SJSA1 (cell line): ENCODE data around the gene EIF5B. TPM values are rescaled to one million over a fixed set of nuclear protein-coding genes. Genes with fewer than 3 reads are reported as not detected.
"Not testable (repeated sequence)": the region's sequence is repeated elsewhere in the genome, so short reads cannot be mapped to it uniquely, and the experiment has no call there.

Source experiments
- DNase-seq, 2 experiments: peaks; one replicate each; pipeline ENCODE4 v3.0.0-alpha.2; 2015 to 2020; ENCODE audit warnings: low spot score in 2 of 2, low read depth in 1 of 2
- H3K27ac ChIP-seq: fragments of 250-450 bp; sonication (Bioruptor Pico); 2 replicates; pipeline ENCODE4 v1.5.1; 2020; ENCODE audit warnings: mild to moderate bottlenecking, moderate library complexity
- H3K27me3 ChIP-seq: fragments of 250-450 bp; sonication (Bioruptor Pico); replicated peaks from 2 replicates; pipeline ENCODE4 v1.5.1; 2020; ENCODE audit warnings: mild to moderate bottlenecking, moderate library complexity
- H3K36me3 ChIP-seq: fragments of 250-450 bp; sonication (Bioruptor Pico); 2 replicates; pipeline ENCODE4 v1.5.1; 2020; ENCODE audit warnings: mild to moderate bottlenecking
- H3K4me1 ChIP-seq: fragments of 250-450 bp; sonication (Bioruptor Pico); replicated peaks from 2 replicates; pipeline ENCODE4 v1.6.1; 2021; ENCODE audit warnings: mild to moderate bottlenecking
- H3K4me3 ChIP-seq: fragments of 250-450 bp; sonication (Bioruptor Pico); 2 replicates; pipeline ENCODE4 v1.5.1; 2020; ENCODE audit warnings: mild to moderate bottlenecking
- H3K9me3 ChIP-seq: fragments of 250-450 bp; sonication (Bioruptor Pico); replicated peaks from 2 replicates; pipeline ENCODE4 v1.5.1; 2020; ENCODE audit warnings: mild to moderate bottlenecking
- total RNA-seq: library from RNA; depleted of rRNA; stranded (reverse); fragments of >200 nt; shearing (Covaris generic); gene quantifications from 2 replicates; pipeline ENCODE4 v1.2.3, GENCODE V29; 2014

Gene EIF5B
- total RNA-seq, 1 experiment from 2014 or later: 15.2 TPM

DNA sequence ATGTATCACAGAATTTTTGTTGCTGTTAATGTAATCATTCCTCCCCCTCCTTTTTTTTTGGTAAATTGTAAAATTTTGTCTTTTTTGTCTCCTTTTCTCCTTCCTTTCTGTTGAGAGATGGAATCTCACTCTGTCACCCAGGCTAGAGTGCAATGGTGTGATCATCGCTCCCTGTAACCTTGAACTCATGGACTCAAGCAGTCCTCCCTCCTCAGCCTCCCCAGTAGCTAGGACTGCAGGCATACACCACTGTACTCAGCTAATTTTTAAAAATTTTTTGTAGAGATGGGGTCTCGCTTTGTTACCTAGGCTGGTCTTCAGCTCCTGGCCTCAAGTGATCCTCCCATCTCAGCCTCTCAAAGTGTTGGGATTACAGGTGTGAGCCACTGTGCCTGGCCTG lies 5.3 kb downstream of the EIF5B start:
- 0 out of 2 replicates have a peak, but pooled peaks cover 4% of the 10 kb centered on the region for H3K36me3 ChIP-seq
- H3K27me3 ChIP-seq: no peaks in the 10 kb centered on the region
- no peak overlapping the region for H3K4me3 ChIP-seq
- H3K4me1 ChIP-seq: peaks cover 6% of the 10 kb centered on the region; the same call in 1 of the 2 replicates
- no peak for DNase-seq
- H3K9me3 ChIP-seq: no peaks in the 10 kb centered on the region
- H3K27ac ChIP-seq: no peak overlapping the region

DNA sequence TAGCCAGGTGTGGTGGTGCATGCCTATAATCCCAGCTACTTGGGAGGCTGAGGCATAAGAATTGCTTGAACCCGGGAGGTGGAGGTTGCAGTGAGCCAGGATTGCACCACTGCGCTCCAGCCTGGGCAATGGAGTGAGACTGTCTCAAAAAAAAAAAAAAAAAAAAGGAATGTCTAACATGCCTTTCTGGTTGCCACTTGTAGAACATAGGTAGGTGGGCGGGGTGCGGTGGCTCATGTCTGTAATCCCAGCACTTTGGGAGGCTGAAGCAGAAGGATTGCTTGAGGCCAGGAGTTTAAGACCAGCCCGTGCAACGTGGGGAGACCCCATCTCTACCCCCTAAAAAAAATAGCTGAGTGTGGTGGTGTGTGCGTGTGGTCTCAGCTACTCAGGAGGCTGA lies 8.3 kb downstream of the EIF5B start:
- H3K4me1 ChIP-seq, H3K4me3 ChIP-seq, H3K27me3 ChIP-seq, H3K36me3 ChIP-seq, H3K9me3 ChIP-seq, DNase-seq, H3K27ac ChIP-seq: not testable (repeated sequence)

DNA sequence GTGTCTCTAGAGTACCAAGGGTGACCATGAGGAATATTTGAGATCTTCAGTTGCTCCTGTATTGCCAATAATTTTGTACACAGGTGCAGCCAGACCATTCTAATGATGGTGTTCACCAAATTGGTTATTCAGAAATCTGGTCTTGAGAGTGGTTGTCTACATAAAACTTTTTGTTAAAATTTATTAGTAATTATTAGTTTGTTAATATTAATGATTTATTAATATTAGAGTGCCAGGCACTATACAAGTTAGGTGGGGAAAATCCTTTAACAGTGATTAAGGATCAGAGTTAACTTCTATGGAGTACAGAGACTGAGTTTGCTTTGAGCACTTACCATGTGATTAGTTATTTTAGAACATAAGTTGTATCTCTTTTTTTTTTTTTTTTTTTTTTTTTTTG lies 9.0 kb downstream of the EIF5B start:
- no peak overlapping the region for H3K4me3 ChIP-seq
- no peaks in the 10 kb centered on the region for H3K27me3 ChIP-seq
- no peaks in the 10 kb centered on the region for H3K9me3 ChIP-seq
- peaks cover 7% of the 10 kb centered on the region; the same call in 1 of the 2 replicates for H3K36me3 ChIP-seq
- H3K27ac ChIP-seq: no peak overlapping the region
- H3K4me1 ChIP-seq: no peaks in the 10 kb centered on the region
- no peak for DNase-seq

DNA sequence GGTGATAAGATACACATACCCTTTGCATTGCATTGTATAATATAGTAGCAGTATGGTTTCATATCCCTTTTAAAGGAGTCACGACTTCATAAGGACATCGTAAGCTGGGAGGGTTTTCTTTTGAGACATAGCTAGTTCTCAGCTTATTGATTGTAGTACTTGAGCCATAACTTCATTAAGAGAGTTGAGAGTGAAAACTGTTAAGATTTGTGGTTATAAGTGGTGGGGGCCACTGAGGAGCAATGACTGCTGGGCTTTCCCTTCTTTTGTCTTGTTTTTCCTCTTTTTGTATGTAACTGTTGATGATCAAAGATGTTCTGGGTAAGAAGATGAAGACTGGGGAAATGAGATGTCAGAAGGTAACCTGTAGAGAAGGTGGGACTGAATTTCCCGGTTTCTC lies 11.0 kb downstream of the EIF5B start:
- DNase-seq: no peak
- Histone ChIP-seq H3K4me1 (no peaks in the 10 kb centered on the region), H3K4me3 (no peak overlapping the region), H3K27me3 (no peaks in the 10 kb centered on the region), H3K9me3 (no peaks in the 10 kb centered on the region), H3K27ac (no peak overlapping the region), H3K36me3 (peaks cover 5% of the 10 kb centered on the region; the same call in 1 of the 2 replicates)

DNA sequence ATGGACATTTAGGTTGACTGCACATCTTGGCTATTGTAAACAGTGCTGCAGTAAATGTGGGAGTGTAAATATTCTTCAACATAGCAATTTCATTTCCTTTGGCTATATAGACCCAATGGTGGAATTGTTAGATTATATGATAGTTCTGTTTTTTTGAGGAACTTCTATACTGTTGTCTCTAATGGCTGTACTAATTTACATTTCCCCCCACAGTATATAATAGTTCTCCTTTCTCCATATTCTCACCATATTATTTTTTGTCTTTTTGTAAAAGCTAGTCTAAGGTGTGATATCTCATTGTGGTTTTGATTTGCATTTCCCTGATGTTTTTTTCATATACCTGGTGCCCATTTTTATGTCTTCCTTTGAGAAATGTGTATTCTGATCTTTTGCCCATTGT lies 13.0 kb downstream of the EIF5B start:
- H3K36me3 ChIP-seq: peaks cover 5% of the 10 kb centered on the region; the same call in 1 of the 2 replicates
- no peaks in the 10 kb centered on the region for H3K27me3 ChIP-seq
- H3K9me3 ChIP-seq: no peaks in the 10 kb centered on the region
- no peaks in the 10 kb centered on the region for H3K4me1 ChIP-seq
- no peak overlapping the region for H3K4me3 ChIP-seq
- no peak overlapping the region for H3K27ac ChIP-seq
- no peak for DNase-seq

DNA sequence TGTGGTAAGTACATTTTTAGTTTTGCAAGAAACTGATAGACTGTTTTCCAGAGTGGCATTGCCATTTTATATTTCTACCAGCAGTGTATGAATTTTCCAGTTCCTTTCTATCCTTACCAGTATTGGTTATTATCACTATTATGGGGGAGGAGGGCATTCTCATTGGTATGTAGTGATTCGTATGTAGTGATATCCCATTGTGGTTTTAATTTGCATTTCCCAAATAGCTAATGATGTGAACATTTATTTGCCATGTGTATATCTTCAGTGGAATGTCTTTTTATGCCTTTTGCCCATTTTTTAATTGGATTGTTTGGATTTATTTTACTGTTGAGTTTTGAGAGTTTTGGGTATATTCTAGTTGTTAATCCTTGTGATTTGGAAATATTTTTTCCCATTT lies 16.9 kb downstream of the EIF5B start:
- Histone ChIP-seq H3K27ac (no peak overlapping the region), H3K36me3 (no peaks in the 10 kb centered on the region; the same call in 1 of the 2 replicates)
- no peak for DNase-seq

DNA sequence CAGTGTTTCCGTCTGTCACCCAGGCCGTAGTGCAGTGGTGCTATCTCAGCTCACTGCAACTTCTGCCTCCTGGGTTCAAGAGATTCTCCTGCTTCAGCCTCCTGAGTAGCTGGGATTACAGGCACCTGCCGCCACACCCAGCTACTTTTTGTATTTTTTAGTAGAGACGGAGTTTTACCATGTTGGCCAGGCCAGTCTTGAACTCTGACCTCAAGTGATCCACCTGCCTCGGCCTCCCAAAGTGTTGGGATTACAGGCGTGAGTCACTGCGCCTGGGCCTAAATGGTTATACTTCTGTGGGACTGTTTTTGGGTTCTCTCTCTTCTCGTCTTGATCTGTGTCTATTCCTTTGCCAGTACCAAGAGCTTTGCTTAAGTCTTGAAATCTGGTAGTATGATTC lies 17.6 kb downstream of the EIF5B start:
- H3K27me3 ChIP-seq, H3K27ac ChIP-seq, H3K4me3 ChIP-seq, DNase-seq, H3K36me3 ChIP-seq, H3K4me1 ChIP-seq, H3K9me3 ChIP-seq: not testable (repeated sequence)

More for the DNA sequence above, 16.9 kb downstream of the EIF5B start:
- H3K9me3 ChIP-seq: no peaks in the 10 kb centered on the region
- no peak overlapping the region for H3K4me3 ChIP-seq
- no peaks in the 10 kb centered on the region for H3K27me3 ChIP-seq
- no peaks in the 10 kb centered on the region for H3K4me1 ChIP-seq

DNA sequence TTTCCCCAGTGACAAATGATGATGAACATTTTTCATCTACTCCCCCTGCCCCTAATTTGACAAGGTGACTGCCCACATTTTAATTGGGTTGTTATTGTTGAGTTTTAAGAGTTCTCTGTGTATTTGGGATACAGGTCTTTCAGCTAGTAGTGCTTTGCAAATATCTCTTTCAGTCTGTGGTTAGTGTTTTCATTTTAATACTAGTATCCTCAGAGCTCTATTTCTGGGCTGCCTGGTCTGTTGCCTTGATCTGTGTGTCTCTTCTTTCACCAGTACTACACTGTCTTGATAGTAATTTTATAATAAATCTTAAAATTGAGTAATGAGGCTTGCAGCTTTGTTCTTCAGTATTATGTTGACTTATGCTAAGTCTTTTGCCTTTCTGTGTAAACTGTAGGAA lies 19.7 kb downstream of the EIF5B start:
- no peaks in the 10 kb centered on the region for H3K27me3 ChIP-seq
- H3K9me3 ChIP-seq: no peaks in the 10 kb centered on the region
- H3K4me3 ChIP-seq: no peak overlapping the region
- no peaks in the 10 kb centered on the region for H3K4me1 ChIP-seq
- H3K36me3 ChIP-seq: peaks cover 7% of the 10 kb centered on the region
- no peak for DNase-seq
- no peak overlapping the region for H3K27ac ChIP-seq

DNA sequence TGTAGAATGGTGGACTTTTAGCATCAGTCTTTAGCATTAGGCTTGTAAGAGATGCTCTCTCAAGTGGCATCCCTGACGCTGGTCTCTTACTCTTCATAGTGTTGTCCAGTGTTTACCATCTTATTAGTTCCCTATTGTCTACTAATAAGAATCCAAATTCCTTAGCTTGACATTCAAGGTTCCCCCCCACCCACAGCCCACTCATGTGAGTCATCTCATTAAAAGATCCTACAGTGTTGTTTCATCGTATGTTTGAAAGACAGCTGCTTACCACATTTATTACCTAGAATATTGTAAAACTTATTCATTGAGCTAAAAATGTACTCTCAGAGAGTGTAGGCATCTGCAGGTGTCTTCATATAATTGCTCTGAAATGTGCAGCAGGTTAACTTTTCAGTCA lies 28.5 kb downstream of the EIF5B start:
- Histone ChIP-seq H3K27ac (no peak overlapping the region), H3K36me3 (peaks cover 77% of the 10 kb centered on the region), H3K27me3 (no peaks in the 10 kb centered on the region), H3K4me1 (no peaks in the 10 kb centered on the region), H3K4me3 (no peak overlapping the region), H3K9me3 (no peaks in the 10 kb centered on the region)
- DNase-seq: no peak

DNA sequence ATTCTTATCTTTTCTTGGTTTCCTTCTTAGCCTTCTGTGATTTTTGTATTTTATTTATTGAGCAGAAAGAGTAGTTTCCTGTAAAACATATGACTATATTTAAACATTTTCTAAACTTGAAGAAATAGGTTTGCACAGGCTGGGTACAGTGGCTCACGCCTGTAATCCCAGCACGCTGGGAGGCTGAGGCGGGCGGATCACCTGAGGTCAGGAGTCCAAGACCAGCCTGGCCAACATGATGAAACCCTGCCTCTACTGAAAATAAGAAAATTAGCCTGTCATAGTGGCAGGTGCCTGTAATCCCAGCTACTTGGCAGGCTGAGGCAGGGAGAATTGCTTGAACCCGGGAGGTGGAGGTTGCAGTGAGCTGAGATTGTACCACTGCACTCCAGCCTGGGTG lies 31.7 kb downstream of the EIF5B start:
- not testable (repeated sequence) for H3K4me3 ChIP-seq, H3K4me1 ChIP-seq, H3K27me3 ChIP-seq, H3K27ac ChIP-seq, DNase-seq, H3K9me3 ChIP-seq
- peaks cover 90% of the 10 kb centered on the region for H3K36me3 ChIP-seq

DNA sequence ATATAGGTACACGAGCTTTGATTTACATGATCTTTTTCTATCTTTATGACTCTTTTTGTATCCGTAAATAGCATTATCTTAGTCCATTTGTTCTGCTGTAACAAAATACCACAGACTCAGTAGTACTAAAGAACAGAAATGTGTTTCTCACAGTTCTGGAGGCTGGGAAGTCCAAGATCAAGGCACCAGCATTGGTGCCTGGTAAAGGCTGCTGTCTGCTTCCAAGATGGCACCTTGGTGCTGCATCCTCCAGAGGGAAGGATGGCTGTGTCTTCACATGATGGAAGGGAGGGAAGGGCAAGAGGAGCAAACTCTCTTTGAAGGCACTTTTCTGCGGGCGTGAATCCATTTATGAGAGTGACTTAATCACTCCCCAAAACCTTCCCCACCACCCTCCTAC lies 36.0 kb downstream of the EIF5B start:
- Histone ChIP-seq H3K9me3 (no peaks in the 10 kb centered on the region), H3K27me3 (no peaks in the 10 kb centered on the region), H3K4me3 (no peak overlapping the region), H3K4me1 (no peaks in the 10 kb centered on the region), H3K27ac (no peak overlapping the region), H3K36me3 (peaks cover 89% of the 10 kb centered on the region)
- no peak for DNase-seq

DNA sequence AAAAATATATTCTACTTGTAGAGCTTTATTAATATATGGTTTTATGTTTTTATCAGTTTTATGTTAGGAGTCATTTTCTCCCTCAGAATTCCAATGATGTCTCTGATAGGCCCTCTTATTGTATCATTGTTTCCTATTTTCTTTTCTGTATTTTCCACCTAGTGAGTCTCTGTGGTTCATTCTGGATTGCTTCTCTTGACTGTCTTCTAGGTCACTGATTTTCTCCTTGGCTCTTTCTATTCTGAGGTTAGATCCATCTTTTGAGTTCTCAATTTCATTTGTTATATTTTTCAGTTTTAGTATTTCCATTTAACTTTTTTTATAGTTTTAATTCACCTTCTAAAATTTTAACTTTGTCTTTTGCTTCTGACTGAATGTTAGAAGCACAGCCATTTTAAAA lies 37.6 kb downstream of the EIF5B start:
- H3K9me3 ChIP-seq: no peaks in the 10 kb centered on the region
- no peak overlapping the region for H3K4me3 ChIP-seq
- no peak overlapping the region for H3K27ac ChIP-seq
- H3K4me1 ChIP-seq: no peaks in the 10 kb centered on the region
- no peaks in the 10 kb centered on the region for H3K27me3 ChIP-seq
- H3K36me3 ChIP-seq: peaks cover 87% of the 10 kb centered on the region
- no peak for DNase-seq

DNA sequence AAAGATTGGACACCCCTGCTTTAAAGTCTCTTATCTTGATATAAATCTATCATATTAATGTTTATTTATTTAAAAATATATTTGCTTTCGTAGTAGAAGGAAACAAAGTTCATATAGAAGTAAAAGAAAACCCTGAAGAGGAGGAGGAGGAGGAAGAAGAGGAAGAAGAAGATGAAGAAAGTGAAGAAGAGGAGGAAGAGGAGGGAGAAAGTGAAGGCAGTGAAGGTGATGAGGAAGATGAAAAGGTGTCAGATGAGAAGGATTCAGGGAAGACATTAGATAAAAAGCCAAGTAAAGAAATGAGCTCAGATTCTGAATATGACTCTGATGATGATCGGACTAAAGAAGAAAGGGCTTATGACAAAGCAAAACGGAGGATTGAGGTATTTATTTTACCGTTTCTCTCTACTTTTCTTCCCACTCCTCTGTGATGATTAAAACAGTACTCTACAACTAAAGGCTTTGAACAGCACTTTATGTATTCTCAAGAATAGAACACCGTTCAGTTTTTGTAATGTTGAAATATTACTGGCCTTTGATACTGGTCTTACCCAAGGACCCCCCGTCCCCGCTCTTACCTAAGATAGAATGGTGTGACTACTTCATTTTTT lies 39.2 kb downstream of the EIF5B start:
- no peaks in the 10 kb centered on the region for H3K9me3 ChIP-seq
- H3K4me3 ChIP-seq: no peak overlapping the region
- no peak overlapping the region for H3K27ac ChIP-seq
- H3K27me3 ChIP-seq: no peaks in the 10 kb centered on the region
- DNase-seq: no peak
- peaks cover 86% of the 10 kb centered on the region for H3K36me3 ChIP-seq
- no peaks in the 10 kb centered on the region for H3K4me1 ChIP-seq

DNA sequence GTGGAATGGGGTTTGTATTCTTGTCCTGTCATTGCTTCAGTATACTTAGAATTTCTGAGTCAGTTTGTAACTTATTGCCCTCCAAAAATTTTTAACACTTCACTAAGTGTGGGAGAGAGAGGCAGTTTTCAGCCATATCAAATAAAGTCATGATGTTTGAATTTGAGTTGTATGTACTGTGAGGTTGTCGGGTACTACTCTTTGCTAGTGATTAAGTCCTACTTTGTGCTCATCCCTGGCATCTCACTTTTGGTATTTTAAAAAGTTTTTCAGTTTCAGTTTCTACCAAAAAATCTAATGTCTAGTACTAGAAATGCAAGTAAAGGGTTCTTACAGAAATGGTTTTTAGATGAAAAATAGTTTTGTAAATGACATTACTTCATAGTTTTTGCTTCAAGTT lies 40.7 kb downstream of the EIF5B start:
- no peak overlapping the region for H3K4me3 ChIP-seq
- H3K27me3 ChIP-seq: no peaks in the 10 kb centered on the region
- no peaks in the 10 kb centered on the region for H3K9me3 ChIP-seq
- H3K27ac ChIP-seq: no peak overlapping the region
- no peak for DNase-seq
- peaks cover 86% of the 10 kb centered on the region for H3K36me3 ChIP-seq
- no peaks in the 10 kb centered on the region for H3K4me1 ChIP-seq

DNA sequence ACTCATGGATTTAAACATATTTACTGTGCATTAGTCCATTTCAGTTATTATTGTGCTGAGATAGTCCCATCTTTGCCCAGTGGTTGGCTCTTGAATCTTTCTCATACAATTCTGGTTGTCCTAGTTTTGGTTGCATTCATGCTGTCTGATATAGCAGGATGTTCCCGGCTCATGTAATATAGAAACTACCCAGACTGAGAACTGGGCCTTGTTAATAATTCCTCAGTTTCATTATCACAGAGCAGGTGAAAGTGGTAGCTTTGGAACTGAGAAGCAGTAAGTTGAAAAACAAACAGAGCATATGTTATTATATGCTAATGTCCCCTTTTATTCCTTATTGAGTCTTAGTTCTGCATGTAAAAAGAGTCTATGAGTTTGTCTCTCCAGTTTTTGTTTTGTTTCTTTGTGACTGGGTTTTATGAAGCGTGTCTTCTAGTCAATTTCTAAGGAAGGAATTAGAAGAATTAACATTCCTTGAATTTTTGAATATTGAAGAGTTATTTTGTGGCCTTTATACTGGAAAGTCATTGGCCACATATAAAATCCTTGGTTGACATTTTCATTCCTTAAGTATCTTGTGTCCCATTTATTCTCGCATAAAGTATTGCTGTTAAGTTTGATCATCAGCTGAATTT lies 43.3 kb downstream of the EIF5B start:
- Histone ChIP-seq H3K9me3 (no peaks in the 10 kb centered on the region), H3K4me3 (no peak overlapping the region), H3K4me1 (no peaks in the 10 kb centered on the region), H3K27ac (no peak overlapping the region), H3K27me3 (no peaks in the 10 kb centered on the region), H3K36me3 (peaks cover 80% of the 10 kb centered on the region)
- no peak for DNase-seq
